ENCODE measurements around the gene ARHGEF12.
A peak's percentile ranks its signal among the peaks of the same experiment; 100 is the strongest.

The ARHGEF12 gene

GRCh38 chr11:120455487-120455886, 119.3 kb downstream of the ARHGEF12 start:
- Histone ChIP-seq H3K14ac (ENCODE audit: low read length in 2 of 2) (no peak overlapping the region), H2AFZ (ENCODE audit: low read depth, low read length) (no peak overlapping the region), H2AK5ac (ENCODE audit: low read length, severe bottlenecking) (no peak overlapping the region), H2BK5ac (ENCODE audit: low read depth, low read length, poor library complexity, severe bottlenecking) (no peak overlapping the region), H3K27ac (ENCODE audit: low read length, poor library complexity, severe bottlenecking) (no peak overlapping the region), H2BK15ac (ENCODE audit: low read depth, poor library complexity, severe bottlenecking) (no peak overlapping the region), H3K4me2 (ENCODE audit: low read length, poor library complexity, severe bottlenecking) (no peak overlapping the region), H3K27me3 (ENCODE audit: control insufficient read depth in 1 of 2, insufficient read depth in 1 of 2, low read length in 2 of 2) (no peaks in the 10 kb centered on the region), H2BK120ac (ENCODE audit: low read depth, low read length) (no peak overlapping the region), H2BK12ac (ENCODE audit: low read length in 2 of 2) (no peak overlapping the region), H3K9ac (ENCODE audit: low read length) (no peak overlapping the region), H4K8ac (ENCODE audit: low read length) (no peak overlapping the region), H3K23ac (ENCODE audit: low read length in 2 of 2) (no peak overlapping the region), H3K4ac (ENCODE audit: low read depth in 1 of 2, low read length in 2 of 2) (no peak overlapping the region), H3K9me3 (ENCODE audit: control insufficient read depth, low read length) (no peaks in the 10 kb centered on the region), H3K4me3 (ENCODE audit: insufficient read depth in 1 of 2, low read depth in 1 of 2, low read length in 2 of 2) (no peak overlapping the region), H3K79me1 (replicated peaks; ENCODE audit: low read length, poor library complexity, severe bottlenecking) (peaks cover 21% of the 10 kb centered on the region), H3K36me3 (ENCODE audit: control insufficient read depth in 1 of 2, insufficient read depth in 2 of 2, low read depth in 1 of 2, low read length in 2 of 2) (peaks cover 26 to 96% of the 10 kb centered on the region in 2 experiments), H4K91ac (ENCODE audit: low read length) (no peak overlapping the region), H3K18ac (ENCODE audit: low read depth in 1 of 2, low read length in 2 of 2) (no peak overlapping the region), H3K4me1 (ENCODE audit: control insufficient read depth, insufficient read depth, low read depth, low read length) (no peaks in the 10 kb centered on the region)
- no peak for DNase-seq

- Histone ChIP-seq H2BK5ac (ENCODE audit: low read depth, low read length, poor library complexity, severe bottlenecking) (no peak overlapping the region), H4K91ac (ENCODE audit: low read length) (no peak overlapping the region), H3K4me1 (ENCODE audit: control insufficient read depth, insufficient read depth, low read depth, low read length) (no peaks in the 10 kb centered on the region), H3K9me3 (ENCODE audit: control insufficient read depth, low read length) (no peaks in the 10 kb centered on the region), H3K4me2 (ENCODE audit: low read length, poor library complexity, severe bottlenecking) (no peak overlapping the region), H3K4me3 (ENCODE audit: insufficient read depth in 1 of 2, low read depth in 1 of 2, low read length in 2 of 2) (no peak overlapping the region), H3K27me3 (ENCODE audit: control insufficient read depth in 1 of 2, insufficient read depth in 1 of 2, low read length in 2 of 2) (no peaks in the 10 kb centered on the region), H3K27ac (ENCODE audit: low read length, poor library complexity, severe bottlenecking) (no peak overlapping the region), H2AFZ (ENCODE audit: low read depth, low read length) (no peak overlapping the region), H3K23ac (ENCODE audit: low read length in 2 of 2) (no peak overlapping the region), H2AK5ac (ENCODE audit: low read length, severe bottlenecking) (no peak overlapping the region), H2BK15ac (ENCODE audit: low read depth, poor library complexity, severe bottlenecking) (no peak overlapping the region), H4K8ac (ENCODE audit: low read length) (no peak overlapping the region), H3K79me1 (replicated peaks; ENCODE audit: low read length, poor library complexity, severe bottlenecking) (peaks cover 15% of the 10 kb centered on the region), H3K14ac (ENCODE audit: low read length in 2 of 2) (no peak overlapping the region), H3K4ac (ENCODE audit: low read depth in 1 of 2, low read length in 2 of 2) (no peak overlapping the region), H2BK12ac (ENCODE audit: low read length in 2 of 2) (no peak overlapping the region), H3K36me3 (ENCODE audit: control insufficient read depth in 1 of 2, insufficient read depth in 2 of 2, low read depth in 1 of 2, low read length in 2 of 2) (peaks cover 16 to 99% of the 10 kb centered on the region in 2 experiments), H3K9ac (ENCODE audit: low read length) (no peak overlapping the region), H2BK120ac (ENCODE audit: low read depth, low read length) (no peak overlapping the region), H3K18ac (ENCODE audit: low read depth in 1 of 2, low read length in 2 of 2) (no peak overlapping the region)
- DNase-seq: peak; percentile 40
- WGBS: 21% methylated on average over 1 of the region's 1 CpG
Observed at GRCh38 chr11:120457996-120458395, 121.8 kb downstream of the ARHGEF12 start.

GRCh38 chr11:120462825-120463224, 126.6 kb downstream of the ARHGEF12 start:
- H3K27me3 ChIP-seq (ENCODE audit: control insufficient read depth in 1 of 2, insufficient read depth in 1 of 2, low read length in 2 of 2): no peaks in the 10 kb centered on the region
- WGBS: 100% methylated on average over 1 of the region's 2 CpGs

GRCh38 chr11:120465921-120466534, 129.8 kb downstream of the ARHGEF12 start:
- Histone ChIP-seq H2BK12ac (ENCODE audit: low read length in 2 of 2) (no peak overlapping the region), H3K14ac (ENCODE audit: low read length in 2 of 2) (no peak overlapping the region), H3K9me3 (ENCODE audit: control insufficient read depth, low read length) (no peaks in the 10 kb centered on the region), H3K4ac (ENCODE audit: low read depth in 1 of 2, low read length in 2 of 2) (no peak overlapping the region), H4K8ac (ENCODE audit: low read length) (no peak overlapping the region), H2AK5ac (ENCODE audit: low read length, severe bottlenecking) (no peak overlapping the region), H3K79me1 (replicated peaks; ENCODE audit: low read length, poor library complexity, severe bottlenecking) (peaks cover 14% of the 10 kb centered on the region), H2BK15ac (ENCODE audit: low read depth, poor library complexity, severe bottlenecking) (no peak overlapping the region), H3K4me2 (ENCODE audit: low read length, poor library complexity, severe bottlenecking) (no peak overlapping the region), H3K4me1 (ENCODE audit: control insufficient read depth, insufficient read depth, low read depth, low read length) (no peaks in the 10 kb centered on the region), H4K91ac (ENCODE audit: low read length) (no peak overlapping the region), H3K36me3 (ENCODE audit: control insufficient read depth in 1 of 2, insufficient read depth in 2 of 2, low read depth in 1 of 2, low read length in 2 of 2) (peaks cover 14 to 91% of the 10 kb centered on the region in 2 experiments), H3K27ac (ENCODE audit: low read length, poor library complexity, severe bottlenecking) (no peak overlapping the region), H2BK120ac (ENCODE audit: low read depth, low read length) (no peak overlapping the region), H3K18ac (ENCODE audit: low read depth in 1 of 2, low read length in 2 of 2) (no peak overlapping the region), H2AFZ (ENCODE audit: low read depth, low read length) (no peak overlapping the region), H2BK5ac (ENCODE audit: low read depth, low read length, poor library complexity, severe bottlenecking) (no peak overlapping the region), H3K9ac (ENCODE audit: low read length) (no peak overlapping the region), H3K23ac (ENCODE audit: low read length in 2 of 2) (no peak overlapping the region), H3K4me3 (ENCODE audit: insufficient read depth in 1 of 2, low read depth in 1 of 2, low read length in 2 of 2) (no peak overlapping the region), H3K27me3 (ENCODE audit: control insufficient read depth in 1 of 2, insufficient read depth in 1 of 2, low read length in 2 of 2) (no peaks in the 10 kb centered on the region)
- DNase-seq: no peak
- 81% methylated on average over 5 of the region's 6 CpGs for WGBS

More at GRCh38 chr11:120462825-120463224, 126.6 kb downstream of the ARHGEF12 start:
- Histone ChIP-seq H3K4me2 (ENCODE audit: low read length, poor library complexity, severe bottlenecking) (no peak overlapping the region), H3K9ac (ENCODE audit: low read length) (no peak overlapping the region), H2BK120ac (ENCODE audit: low read depth, low read length) (no peak overlapping the region), H2AK5ac (ENCODE audit: low read length, severe bottlenecking) (no peak overlapping the region), H3K4me1 (ENCODE audit: control insufficient read depth, insufficient read depth, low read depth, low read length) (no peaks in the 10 kb centered on the region), H3K27ac (ENCODE audit: low read length, poor library complexity, severe bottlenecking) (no peak overlapping the region), H3K79me1 (replicated peaks; ENCODE audit: low read length, poor library complexity, severe bottlenecking) (peaks cover 14% of the 10 kb centered on the region), H3K4me3 (ENCODE audit: insufficient read depth in 1 of 2, low read depth in 1 of 2, low read length in 2 of 2) (no peak overlapping the region), H3K18ac (ENCODE audit: low read depth in 1 of 2, low read length in 2 of 2) (no peak overlapping the region), H2BK5ac (ENCODE audit: low read depth, low read length, poor library complexity, severe bottlenecking) (no peak overlapping the region), H2AFZ (ENCODE audit: low read depth, low read length) (no peak overlapping the region), H4K91ac (ENCODE audit: low read length) (no peak overlapping the region), H3K14ac (ENCODE audit: low read length in 2 of 2) (no peak overlapping the region), H4K8ac (ENCODE audit: low read length) (no peak overlapping the region), H3K9me3 (ENCODE audit: control insufficient read depth, low read length) (no peaks in the 10 kb centered on the region), H2BK12ac (ENCODE audit: low read length in 2 of 2) (no peak overlapping the region), H3K36me3 (ENCODE audit: control insufficient read depth in 1 of 2, insufficient read depth in 2 of 2, low read depth in 1 of 2, low read length in 2 of 2) (peaks cover 12 to 92% of the 10 kb centered on the region in 2 experiments), H3K23ac (ENCODE audit: low read length in 2 of 2) (no peak overlapping the region), H3K4ac (ENCODE audit: low read depth in 1 of 2, low read length in 2 of 2) (no peak overlapping the region), H2BK15ac (ENCODE audit: low read depth, poor library complexity, severe bottlenecking) (no peak overlapping the region)
- DNase-seq: no peak

Measured in mesenchymal stem cell (in vitro differentiated cells and primary cell).